HEK293 (cell line): ENCODE data around the gene ZNF232.
A peak's percentile ranks its signal among the peaks of the same experiment; 100 is the strongest.

Source experiments
- CTCF ChIA-PET: fragments of 350-600 bp; formaldehyde crosslinking; extraction: SDS; loops from one replicate; lab custom pipeline; 2021; ENCODE audit warnings: antibody characterized with exemption; lab: Yijun Ruan, JAX
- POLR2A ChIA-PET: fragments of 300-600 bp; formaldehyde crosslinking; extraction: SDS; loops from one replicate; lab custom pipeline; 2020; ENCODE audit warnings: antibody characterized with exemption, inconsistent platforms; lab: Yijun Ruan, JAX
- H3K27ac ChIP-seq: fragments of 200-500 bp; sonication (Bioruptor generic); 2 replicates; pipeline ENCODE4 v1.5.1; 2014; ENCODE audit warnings: low read depth, low read length, control low read depth, inconsistent platforms; ENCODE audit errors: extremely low read depth
- H3K36me3 ChIP-seq, 2 experiments: fragments of 200-500 bp in 1 of 2; sonication (Bioruptor generic) in 1 of 2; 1 replicate in 1 of 2; 2 replicates in 1 of 2; pipeline ENCODE4 v1.5.1; 2014 to 2017; ENCODE audit warnings: inconsistent platforms in 2 of 2, low read length in 2 of 2; ENCODE audit not compliant: control insufficient read depth in 2 of 2, insufficient read depth in 1 of 2
- H3K4me1 ChIP-seq: fragments of 200-500 bp; sonication (Bioruptor generic); 2 replicates; pipeline ENCODE4 v1.5.1; 2014; ENCODE audit warnings: mild to moderate bottlenecking, low read length, inconsistent platforms; ENCODE audit not compliant: control insufficient read depth, insufficient read depth
- H3K4me3 ChIP-seq: 2 replicates; pipeline ENCODE4 v1.5.1; 2011; ENCODE audit warnings: low read depth, mild to moderate bottlenecking, control low read depth, low read length, moderate library complexity
- H3K9me3 ChIP-seq: fragments of 200-500 bp; sonication (Bioruptor generic); 2 replicates; pipeline ENCODE4 v1.5.1; 2014; ENCODE audit warnings: low read depth, low read length, inconsistent platforms; ENCODE audit not compliant: control insufficient read depth, insufficient read depth
- KLF1 ChIP-seq: fragments of 450-650 bp; formaldehyde crosslinking; IDR thresholded peaks from 2 replicates; pipeline ENCODE4 v1.5.1; 2016; ENCODE audit warnings: missing biosample characterization, missing genetic modification characterization
- KLF7 ChIP-seq: fragments of 450-650 bp; formaldehyde crosslinking; IDR thresholded peaks from 2 replicates; pipeline ENCODE4 v1.5.1; 2016; ENCODE audit warnings: missing biosample characterization, missing genetic modification characterization, borderline replicate concordance
- PATZ1 ChIP-seq: fragments of 450-650 bp; formaldehyde crosslinking; IDR thresholded peaks from 2 replicates; pipeline ENCODE4 v1.5.1; 2016; ENCODE audit warnings: missing biosample characterization, missing genetic modification characterization
- PRDM4 ChIP-seq: fragments of 450-650 bp; formaldehyde crosslinking; IDR thresholded peaks from 2 replicates; pipeline ENCODE4 v1.5.1; 2017; ENCODE audit warnings: missing biosample characterization, missing genetic modification characterization
- SETDB1 ChIP-seq: IDR thresholded peaks from one replicate; pipeline ENCODE4 v1.6.1; 2017; ENCODE audit warnings: mild to moderate bottlenecking, low read length, moderate library complexity, mixed read lengths; ENCODE audit not compliant: insufficient read length
- TRIM28 ChIP-seq: IDR thresholded peaks from 2 replicates; pipeline ENCODE4 v1.6.1; 2011; ENCODE audit warnings: low read length, control low read depth, borderline replicate concordance
- YY1 ChIP-seq: fragments of 450-650 bp; formaldehyde crosslinking; IDR thresholded peaks from 2 replicates; pipeline ENCODE4 v1.5.1; 2018; ENCODE audit warnings: missing biosample characterization, missing genetic modification characterization
- YY2 ChIP-seq: fragments of 450-650 bp; formaldehyde crosslinking; IDR thresholded peaks from 2 replicates; pipeline ENCODE4 v1.5.1; 2016; ENCODE audit warnings: missing biosample characterization, missing genetic modification characterization
- ZFP41 ChIP-seq: fragments of 450-650 bp; formaldehyde crosslinking; IDR thresholded peaks from 2 replicates; pipeline ENCODE4 v1.5.1; 2016; ENCODE audit warnings: missing biosample characterization, missing genetic modification characterization, borderline replicate concordance
- ZNF214 ChIP-seq: fragments of 450-650 bp; formaldehyde crosslinking; IDR thresholded peaks from 2 replicates; pipeline ENCODE4 v1.5.1; 2017; ENCODE audit warnings: missing biosample characterization, mild to moderate bottlenecking, missing genetic modification characterization, borderline replicate concordance
- ZNF274 ChIP-seq, 2 experiments: fragments of 200-500 bp in 1 of 2; fragments of 450-650 bp in 1 of 2; sonication (Bioruptor generic) in 1 of 2; formaldehyde crosslinking in 1 of 2; IDR thresholded peaks; 2 replicates each; pipeline versions ENCODE4 v1.5.1 to v1.6.1; 2014 to 2016; ENCODE audit warnings: borderline replicate concordance in 1 of 2, inconsistent platforms in 1 of 2, low read length in 1 of 2, missing biosample characterization in 1 of 2, missing genetic modification characterization in 1 of 2
- ZNF341 ChIP-seq: fragments of 450-650 bp; formaldehyde crosslinking; IDR thresholded peaks from 2 replicates; pipeline ENCODE4; 2016; ENCODE audit warnings: low read depth, missing biosample characterization, missing genetic modification characterization
- ZNF423 ChIP-seq: fragments of 450-650 bp; formaldehyde crosslinking; IDR thresholded peaks from 2 replicates; pipeline ENCODE4 v1.5.1; 2016; ENCODE audit warnings: missing biosample characterization, missing genetic modification characterization
- ZNF48 ChIP-seq: fragments of 450-650 bp; formaldehyde crosslinking; IDR thresholded peaks from 2 replicates; pipeline ENCODE4 v1.5.1; 2016; ENCODE audit warnings: missing biosample characterization, missing genetic modification characterization
- ZNF530 ChIP-seq: fragments of 450-650 bp; formaldehyde crosslinking; IDR thresholded peaks from 2 replicates; pipeline ENCODE4 v1.5.1; 2016; ENCODE audit warnings: low read depth, missing biosample characterization, missing genetic modification characterization
- ZNF610 ChIP-seq: fragments of 450-650 bp; formaldehyde crosslinking; IDR thresholded peaks from 2 replicates; pipeline ENCODE4 v1.5.1; 2016; ENCODE audit warnings: missing biosample characterization, missing genetic modification characterization, borderline replicate concordance
- ZNF621 ChIP-seq: fragments of 450-650 bp; formaldehyde crosslinking; IDR thresholded peaks from 2 replicates; pipeline ENCODE4 v1.5.1; 2017; ENCODE audit warnings: missing biosample characterization, missing genetic modification characterization
- ZNF664 ChIP-seq: fragments of 450-650 bp; formaldehyde crosslinking; IDR thresholded peaks from 2 replicates; pipeline ENCODE4 v1.5.1; 2016; ENCODE audit warnings: missing biosample characterization, missing genetic modification characterization
- ZNF76 ChIP-seq: fragments of 450-650 bp; formaldehyde crosslinking; IDR thresholded peaks from 2 replicates; pipeline ENCODE4; 2016; ENCODE audit warnings: low read depth, missing biosample characterization, missing genetic modification characterization, borderline replicate concordance
- ZNF843 ChIP-seq: fragments of 450-650 bp; formaldehyde crosslinking; IDR thresholded peaks from 2 replicates; pipeline ENCODE4 v1.5.1; 2016; ENCODE audit warnings: missing biosample characterization, missing genetic modification characterization
- ZSCAN18 ChIP-seq: fragments of 450-650 bp; formaldehyde crosslinking; IDR thresholded peaks from 2 replicates; pipeline ENCODE4 v1.5.1; 2016; ENCODE audit warnings: missing biosample characterization, missing genetic modification characterization

ZNF232 gene

GRCh38 chr17:5096731-5097100 lies 15.0 kb downstream of the ZNF232 start (continued):
- TF ChIP-seq PRDM4 (tag by site-specific recombination) = no peak

- TF ChIP-seq ZNF274 (IDR thresholded peaks at IDR 0.05; ENCODE audit: low read length) (peak; percentile 88), ZNF274 (tag by site-specific recombination; IDR thresholded peaks at IDR 0.05; ENCODE audit: borderline replicate concordance) (peak; percentile 84; the same call in 1 of the 2 replicates), ZNF843 (tag by site-specific recombination) (no peak), SETDB1 (peak; percentile 98), ZNF48 (tag by site-specific recombination) (no peak), YY2 (no peak), TRIM28 (peak; percentile 96; the same call in 1 of the 2 replicates)
- TF ChIP-seq, all 188 proteins: peak for 3
- ChIA-PET CTCF (interaction anchor here (0.6 kb wide), 2 partner anchors 144 to 146 kb away, joined by 3 to 5 read pairs; no protein-coding TSS in a partner anchor), POLR2A (no interaction called here)
- no peak overlapping the region for H3K4me3 ChIP-seq
- H3K27ac ChIP-seq = no peak overlapping the region
- H3K9me3 ChIP-seq = peaks cover 3% of the 10 kb centered on the region
- H3K4me1 ChIP-seq = no peaks in the 10 kb centered on the region
- no peaks in the 10 kb centered on the region for H3K36me3 ChIP-seq
These were observed 19.3 kb downstream of the ZNF232 start for GRCh38 chr17:5092218-5093010.

- Histone ChIP-seq H3K4me3 (no peak overlapping the region), H3K4me1 (no peaks in the 10 kb centered on the region), H3K36me3 (no peaks in the 10 kb centered on the region), H3K27ac (no peak overlapping the region), H3K9me3 (no peaks in the 10 kb centered on the region; the same call in 1 of the 2 replicates)
- CTCF ChIA-PET = no interaction called here
- POLR2A ChIA-PET = no interaction called here
- TF ChIP-seq ZNF664 (tag by site-specific recombination) (0 out of 2 replicates have a peak, but pooled peaks have one; percentile 18), ZNF621 (no peak)
These were observed 31.1 kb downstream of the ZNF232 start for GRCh38 chr17:5080591-5080990.

GRCh38 chr17:5078106-5079028 lies 33.3 kb downstream of the ZNF232 start, which contains the start of gene ZFP3:
TSS of gene ZFP3 (plus strand) at chr17:5078467. CDS start at chr17:5091505, 13,038 bp downstream.
- no peaks in the 10 kb centered on the region; the same call in 1 of the 2 replicates for H3K9me3 ChIP-seq
- CTCF ChIA-PET = interaction anchor here (1.2 to 2.1 kb wide), 2 partner anchors 8 to 16 kb away, joined by 5 to 8 read pairs; no protein-coding TSS in a partner anchor
- peak within 1 kb of the TSS; percentile 15 for H3K4me3 ChIP-seq
- H3K27ac ChIP-seq = no peak within 1 kb of the TSS
- no peaks in the 10 kb centered on the region for H3K36me3 ChIP-seq
- H3K4me1 ChIP-seq = no peaks in the 10 kb centered on the region
- POLR2A ChIA-PET = no interaction called here
- TF ChIP-seq ZNF76 (tag by site-specific recombination) (no peak), ZNF530 (tag by site-specific recombination) (no peak), ZNF341 (no peak), ZNF610 (tag by site-specific recombination) (no peak), YY1 (tag by site-specific recombination) (no peak), KLF1 (tag by site-specific recombination) (no peak), ZSCAN18 (tag by site-specific recombination) (no peak), ZNF423 (tag by site-specific recombination) (no peak), ZFP41 (tag by site-specific recombination) (no peak), ZNF214 (tag by site-specific recombination) (no peak), PATZ1 (tag by site-specific recombination) (no peak), KLF7 (tag by site-specific recombination) (no peak)
